Tibial nerve (tissue), 4 donors: ENCODE data around the gene ATPAF2. TPM values are rescaled to one million over a fixed set of nuclear protein-coding genes. Genes with fewer than 3 reads are reported as not detected.

Experiments used
- DNase-seq, 2 donors: peaks; one replicate each; pipeline ENCODE4 v3.0.0-alpha.2; 2019; ENCODE audit warnings: low spot score in 2 of 2
- H3K27ac ChIP-seq, 4 donors: fragments of 200-600 bp; sonication (generic) in 3 of 4; one replicate each; pipeline ENCODE4 v1.5.1; 2017 to 2019; ENCODE audit warnings: mild to moderate bottlenecking in 1 of 4
- H3K27me3 ChIP-seq, 2 donors: fragments of 200-600 bp; sonication (generic) in 1 of 2; one replicate each; pipeline versions ENCODE4 v1.5.1 to v1.6.0; 2017 to 2019
- H3K36me3 ChIP-seq, 3 donors: fragments of 200-600 bp; sonication (generic); one replicate each; pipeline ENCODE4 v1.5.1; 2018 to 2019
- H3K4me1 ChIP-seq, 4 donors: fragments of 200-600 bp; sonication (generic) in 3 of 4; one replicate each; pipeline ENCODE4 v1.5.1; 2017 to 2019
- H3K4me3 ChIP-seq, 4 donors: fragments of 200-600 bp; sonication (generic) in 3 of 4; one replicate each; pipeline ENCODE4 v1.5.1; 2017 to 2019; ENCODE audit warnings: mild to moderate bottlenecking in 1 of 4, moderate library complexity in 1 of 4
- H3K9me3 ChIP-seq, 4 donors: fragments of 200-600 bp; sonication (generic) in 3 of 4; one replicate each; pipeline ENCODE4 v1.5.1; 2017 to 2019
- CTCF ChIP-seq, 5 experiments: fragments of 200-600 bp in 3 of 5; fragments of 450-650 bp in 2 of 5; sonication (generic) in 3 of 5; IDR thresholded peaks; one replicate each; pipeline ENCODE4 v1.5.1; 2016 to 2019; ENCODE audit warnings: antibody characterized with exemption in 5 of 5, mild to moderate bottlenecking in 3 of 5, moderate library complexity in 2 of 5
- EP300 ChIP-seq, 2 donors: sonication (generic); formaldehyde crosslinking; IDR thresholded peaks; one replicate each; pipeline ENCODE4 v1.6.1; 2017; ENCODE audit warnings: antibody characterized with exemption in 2 of 2, mild to moderate bottlenecking in 1 of 2
- POLR2A ChIP-seq, 2 donors: fragments of 450-650 bp; IDR thresholded peaks; one replicate each; pipeline ENCODE4 v1.6.1; 2017; ENCODE audit warnings: antibody characterized with exemption in 2 of 2, mild to moderate bottlenecking in 2 of 2, moderate library complexity in 2 of 2
- WGBS, 2 donors: methylation state at CpG; one replicate each; pipeline ENCODE4 v1.1.5; 2018; 5-methylcytosine and 5-hydroxymethylcytosine counted together
- total RNA-seq, 4 donors: library from RNA; depleted of rRNA; stranded (reverse); fragments of >200 nt; gene quantifications; one replicate each; pipeline ENCODE4 v1.1.0, GENCODE V29; 2016

ATPAF2 gene
- total RNA-seq, 4 donors from 2014 or later = 24.0 to 43.7 (median 35.5) TPM

GRCh38 chr17:18021372-18021771 lies 17.6 kb downstream of the ATPAF2 start:
- H3K4me3 ChIP-seq = no peak overlapping the region
- H3K9me3 ChIP-seq = no peaks in the 10 kb centered on the region
- no peak for DNase-seq
- 90 to 98% methylated on average over 5 of the region's 5 CpGs for WGBS, 2 donors
- peaks cover 0 to 30% (median 0%) of the 10 kb centered on the region in 3 donors for H3K36me3 ChIP-seq
- TF ChIP-seq CTCF (IDR thresholded peaks at IDR 0.05) = no peak
- no peak for TF ChIP-seq POLR2A (IDR thresholded peaks at IDR 0.05)
- TF ChIP-seq EP300 (IDR thresholded peaks at IDR 0.05) = no peak
- H3K27ac ChIP-seq = no peak overlapping the region
- H3K27me3 ChIP-seq = no peaks in the 10 kb centered on the region
- H3K4me1 ChIP-seq = peaks cover 0 to 38% (median 5%) of the 10 kb centered on the region in 4 donors

- no peak for TF ChIP-seq POLR2A (IDR thresholded peaks at IDR 0.05)
- TF ChIP-seq EP300 (IDR thresholded peaks at IDR 0.05) = no peak
- TF ChIP-seq CTCF (IDR thresholded peaks at IDR 0.05) = no peak
- H3K27ac ChIP-seq = no peak overlapping the region
- H3K9me3 ChIP-seq = no peaks in the 10 kb centered on the region
- H3K4me3 ChIP-seq = no peak overlapping the region
- no peak for DNase-seq
- H3K27me3 ChIP-seq = no peaks in the 10 kb centered on the region
- WGBS, 2 donors = 97% methylated on average over 6 of the region's 6 CpGs
- peaks cover 0 to 33% (median 0%) of the 10 kb centered on the region in 3 donors for H3K36me3 ChIP-seq
- peaks cover 0 to 34% (median 3%) of the 10 kb centered on the region in 4 donors for H3K4me1 ChIP-seq
These were observed 18.0 kb downstream of the ATPAF2 start for GRCh38 chr17:18020971-18021370.

GRCh38 chr17:18019838-18020154 lies 19.2 kb downstream of the ATPAF2 start:
- H3K27me3 ChIP-seq = no peaks in the 10 kb centered on the region
- WGBS, 2 donors = 44 to 49% methylated on average over 2 of the region's 2 CpGs
- no peaks in the 10 kb centered on the region for H3K9me3 ChIP-seq
- TF ChIP-seq CTCF (IDR thresholded peaks at IDR 0.05) (no peak), POLR2A (IDR thresholded peaks at IDR 0.05) (no peak), EP300 (IDR thresholded peaks at IDR 0.05) (no peak)
- no peak overlapping the region for H3K4me3 ChIP-seq
- peaks cover 0 to 40% (median 0%) of the 10 kb centered on the region in 3 donors for H3K36me3 ChIP-seq
- no peak for DNase-seq
- peaks cover 0 to 28% (median 0%) of the 10 kb centered on the region in 4 donors for H3K4me1 ChIP-seq
- H3K27ac ChIP-seq = peak overlapping the region in 1 of 4 donors; percentile 27

GRCh38 chr17:18018411-18018921 lies 20.5 kb downstream of the ATPAF2 start:
- Histone ChIP-seq H3K27ac (peak overlapping the region in 1 of 4 donors; percentile 68), H3K9me3 (no peaks in the 10 kb centered on the region), H3K36me3 (peaks cover 0 to 32% (median 0%) of the 10 kb centered on the region in 3 donors), H3K27me3 (no peaks in the 10 kb centered on the region), H3K4me1 (peaks cover 0 to 28% (median 0%) of the 10 kb centered on the region in 4 donors), H3K4me3 (no peak overlapping the region)
- no peak for DNase-seq
- WGBS, 2 donors = 83 to 87% methylated on average over 15 of the region's 15 CpGs
- TF ChIP-seq POLR2A (IDR thresholded peaks at IDR 0.05) = no peak
- TF ChIP-seq CTCF (IDR thresholded peaks at IDR 0.05) = no peak
- no peak for TF ChIP-seq EP300 (IDR thresholded peaks at IDR 0.05)

- TF ChIP-seq CTCF (IDR thresholded peaks at IDR 0.05) (no peak), POLR2A (IDR thresholded peaks at IDR 0.05) (no peak), EP300 (IDR thresholded peaks at IDR 0.05) (no peak)
- Histone ChIP-seq H3K9me3 (no peaks in the 10 kb centered on the region), H3K36me3 (peaks cover 0 to 32% (median 0%) of the 10 kb centered on the region in 3 donors), H3K27ac (peak overlapping the region in 1 of 4 donors; percentile 68), H3K4me3 (no peak overlapping the region), H3K4me1 (peaks cover 0 to 28% (median 0%) of the 10 kb centered on the region in 4 donors), H3K27me3 (no peaks in the 10 kb centered on the region)
- no peak for DNase-seq
- WGBS, 2 donors = 41 to 49% methylated on average over 3 of the region's 3 CpGs
These were observed 21.0 kb downstream of the ATPAF2 start for GRCh38 chr17:18017958-18018357.
